Superior temporal gyrus (tissue), 1 donor: Measurements from ENCODE around the gene CLK3.
"Not testable (repeated sequence)": the region's sequence is repeated elsewhere in the genome, so short reads cannot be mapped to it uniquely, and the experiment has no call there.

Source experiments
- DNase-seq: peaks from one replicate; pipeline ENCODE4 v3.0.0-alpha.2; 2016; ENCODE audit errors: extremely low spot score

Gene CLK3

DNA sequence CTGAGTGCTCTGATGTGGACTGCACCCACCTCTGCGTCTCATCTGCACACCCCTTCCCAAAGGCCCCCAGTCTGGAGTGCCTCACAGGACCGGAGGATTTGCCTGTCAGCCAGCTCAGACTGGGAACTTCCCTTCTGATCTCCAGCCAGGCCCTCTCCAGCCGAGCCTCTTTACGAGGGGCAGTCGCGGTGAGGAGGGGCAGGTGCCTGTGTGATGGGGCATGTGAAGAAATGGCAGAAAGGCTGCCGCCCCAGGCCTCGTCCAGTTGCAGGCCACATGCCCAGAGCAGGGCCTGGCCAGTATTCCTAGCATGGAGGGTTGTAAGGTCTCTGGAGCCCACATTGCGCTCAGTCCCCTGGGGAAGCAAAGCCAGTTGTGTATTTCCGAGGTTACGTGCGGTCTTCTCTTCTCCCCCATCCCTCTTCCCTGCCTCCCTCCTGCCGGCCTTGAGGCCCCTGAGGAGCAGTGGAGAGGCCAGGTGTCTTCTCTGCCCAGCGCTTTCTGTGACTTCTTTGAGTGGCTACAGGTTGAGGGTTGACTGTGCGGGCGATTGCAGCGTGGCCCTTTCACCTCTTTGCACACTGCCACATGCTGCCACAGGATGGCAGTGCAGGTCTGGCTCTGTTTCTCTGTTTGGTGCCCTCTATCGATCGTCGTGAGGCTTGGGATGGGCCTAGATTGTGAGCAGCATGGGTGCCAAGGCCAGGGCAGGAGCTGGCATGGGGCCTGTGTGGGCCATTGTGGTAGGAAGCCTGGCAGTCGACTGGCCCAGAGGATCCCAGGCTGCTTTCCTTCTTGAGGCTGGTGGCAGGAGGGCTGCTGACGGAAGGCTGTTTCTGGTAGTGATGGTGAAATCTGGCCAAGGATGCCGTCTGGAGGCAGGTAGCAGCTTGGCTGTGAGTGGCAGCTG lies 5.3 kb downstream of the CLK3 start:
- peak; percentile 81 for DNase-seq

DNA sequence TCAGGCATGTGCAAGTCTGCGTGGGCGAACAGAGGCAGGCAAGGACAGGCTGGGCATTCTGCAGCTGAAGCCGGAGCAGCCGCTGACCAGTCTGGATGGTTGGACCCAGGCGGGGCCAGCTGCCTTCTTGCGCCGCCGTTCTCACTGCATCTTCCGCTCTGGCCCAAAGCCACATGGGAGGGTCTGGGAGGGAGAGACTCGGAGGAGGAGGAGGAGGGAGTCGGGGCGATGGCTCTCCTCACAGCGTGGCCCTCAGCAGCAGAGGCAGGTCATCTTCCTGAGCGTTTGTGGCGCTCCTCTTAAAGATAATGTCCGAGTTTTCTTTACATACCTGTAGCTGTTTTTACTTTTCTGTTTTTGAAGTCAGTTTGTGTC lies 5.9 kb downstream of the CLK3 start:
- DNase-seq, result no peak

DNA sequence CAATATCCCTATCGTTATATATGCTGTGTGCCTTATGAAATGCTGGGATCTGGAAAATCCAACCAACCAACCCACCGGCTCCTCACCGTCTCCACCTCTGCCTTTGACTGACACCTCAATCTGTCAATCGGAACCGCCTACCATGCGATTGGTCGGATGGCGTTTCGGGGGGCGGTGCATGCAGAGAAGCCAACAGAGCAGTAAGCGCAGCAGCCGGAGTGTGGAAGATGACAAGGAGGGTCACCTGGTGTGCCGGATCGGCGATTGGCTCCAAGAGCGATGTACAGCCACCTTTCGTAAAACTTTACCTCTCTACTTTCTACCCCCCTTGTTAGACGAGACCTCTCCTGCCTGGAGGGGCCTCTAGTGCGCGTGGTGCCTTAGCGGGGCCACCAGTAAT lies 6.3 kb downstream of the CLK3 start:
- DNase-seq, result no peak

DNA sequence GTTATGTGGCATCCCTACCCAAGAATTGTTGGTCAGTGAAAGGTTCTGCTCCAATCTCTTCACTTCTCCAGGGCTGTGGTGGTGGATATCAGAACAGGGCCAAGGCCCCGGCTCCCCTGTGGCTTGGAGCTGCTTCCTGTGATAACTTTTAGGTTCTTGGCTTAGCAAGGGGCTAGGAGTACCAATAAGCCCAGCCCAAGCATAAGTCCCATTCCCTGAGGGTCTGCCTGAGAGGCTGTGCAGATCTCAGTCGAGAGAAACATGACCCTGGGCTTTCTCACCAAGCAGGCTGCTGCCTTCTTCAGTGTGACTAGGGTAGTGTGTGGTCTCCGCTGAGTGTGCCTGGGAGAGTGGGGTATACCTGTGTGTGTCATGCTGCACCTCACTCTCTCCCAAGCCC lies 7.1 kb downstream of the CLK3 start:
- DNase-seq, result no peak

DNA sequence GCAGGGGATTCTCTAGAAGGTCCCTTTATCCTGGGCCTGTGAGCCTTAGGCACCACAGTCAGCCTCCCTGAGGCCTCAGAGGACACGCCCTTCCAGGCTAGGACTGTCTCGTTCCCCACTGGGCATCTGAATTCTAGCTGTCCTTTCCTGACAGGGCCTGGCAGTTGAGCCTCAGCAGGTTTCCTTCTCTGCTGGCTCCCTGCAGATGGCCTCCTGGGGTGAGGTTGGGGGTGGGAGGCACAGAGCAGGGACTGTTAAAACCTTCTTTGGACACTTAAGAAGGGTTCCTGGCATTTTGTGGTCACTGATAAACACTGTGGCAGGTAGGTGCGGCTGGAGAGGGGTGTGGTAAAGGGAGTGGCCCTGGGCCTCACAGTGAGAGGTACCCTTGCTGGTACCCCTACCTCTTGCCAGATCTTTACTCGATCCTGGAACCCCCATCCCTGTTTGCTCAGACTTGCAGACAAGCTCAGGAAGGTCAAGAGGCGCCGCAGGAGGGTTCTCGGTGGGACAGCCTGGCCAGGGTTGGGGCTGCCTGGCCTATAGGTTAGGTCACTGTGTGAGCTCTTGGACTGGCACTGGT lies 8.5 kb downstream of the CLK3 start:
- DNase-seq, result no peak

DNA sequence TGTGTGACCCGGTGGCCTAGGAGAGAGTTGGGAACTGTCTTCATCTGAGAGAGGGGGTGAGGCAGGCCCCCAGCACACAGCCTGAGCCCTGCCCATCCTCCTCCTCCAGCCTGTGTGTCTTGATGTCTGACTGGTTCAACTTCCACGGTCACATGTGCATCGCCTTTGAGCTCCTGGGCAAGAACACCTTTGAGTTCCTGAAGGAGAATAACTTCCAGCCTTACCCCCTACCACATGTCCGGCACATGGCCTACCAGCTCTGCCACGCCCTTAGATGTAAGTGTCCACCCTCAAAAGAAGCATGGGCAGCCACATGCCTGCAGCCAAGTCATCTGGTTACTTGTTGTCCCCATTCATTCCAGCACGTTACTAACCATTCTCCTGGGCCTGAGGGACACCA lies 10.1 kb downstream of the CLK3 start:
- DNase-seq, result no peak

DNA sequence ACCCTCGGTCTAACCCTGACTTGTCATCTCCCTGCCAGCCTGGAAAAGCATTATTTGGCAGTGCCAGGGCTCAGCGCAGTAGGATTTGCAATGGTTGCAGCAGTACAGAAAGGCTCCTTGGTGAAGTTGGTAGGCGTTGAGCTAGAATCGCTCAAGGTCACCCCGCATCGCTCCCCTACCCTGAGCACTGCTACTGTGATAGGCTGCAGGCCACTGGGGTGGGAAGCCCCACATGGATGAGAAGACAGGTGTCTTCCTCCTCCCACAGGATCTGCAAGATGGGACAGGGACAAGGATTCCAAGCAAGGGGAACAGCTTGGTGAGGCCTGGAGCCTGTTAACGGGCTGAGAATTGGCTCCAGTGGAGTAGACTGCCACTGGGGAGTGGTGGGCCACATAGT lies 10.7 kb downstream of the CLK3 start:
- no peak for DNase-seq

DNA sequence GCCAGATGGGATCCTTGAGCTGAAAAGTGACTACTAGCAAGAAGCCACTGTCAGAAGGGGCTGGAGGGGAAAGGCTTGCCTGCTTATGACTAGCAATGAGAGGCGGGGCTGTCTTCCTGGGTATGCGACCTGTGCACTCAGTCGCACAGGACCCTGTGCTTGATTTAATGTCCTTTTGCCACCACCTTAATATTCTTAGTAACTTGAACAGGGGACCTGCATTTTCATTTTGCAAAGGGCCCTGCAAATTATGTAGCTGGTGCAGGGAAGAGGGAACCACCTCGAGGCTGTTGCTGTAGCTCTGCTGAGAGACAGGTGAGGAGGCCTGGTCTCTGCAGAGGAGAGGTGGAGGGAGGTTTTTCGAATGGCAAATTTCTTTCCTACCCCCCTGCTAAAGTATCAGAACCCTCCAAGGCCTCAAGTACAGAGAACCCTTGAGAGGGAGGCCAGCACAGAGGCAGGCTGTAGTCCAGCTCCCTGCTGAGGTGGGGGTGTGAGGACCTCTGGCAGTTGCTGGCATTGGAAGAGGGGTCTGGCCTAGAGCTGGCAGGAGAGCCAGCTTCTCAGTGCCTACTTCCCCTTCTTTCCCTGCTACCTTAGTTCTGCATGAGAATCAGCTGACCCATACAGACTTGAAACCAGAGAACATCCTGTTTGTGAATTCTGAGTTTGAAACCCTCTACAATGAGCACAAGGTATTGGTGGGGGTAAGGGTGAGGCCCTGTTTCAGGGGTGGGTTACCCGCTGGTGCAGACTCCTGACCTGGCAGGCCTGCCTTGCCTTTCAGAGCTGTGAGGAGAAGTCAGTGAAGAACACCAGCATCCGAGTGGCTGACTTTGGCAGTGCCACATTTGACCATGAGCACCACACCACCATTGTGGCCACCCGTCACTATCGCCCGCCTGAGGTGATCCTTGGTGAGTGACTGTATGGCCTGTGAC lies 11.4 kb downstream of the CLK3 start:
- no peak for DNase-seq

DNA sequence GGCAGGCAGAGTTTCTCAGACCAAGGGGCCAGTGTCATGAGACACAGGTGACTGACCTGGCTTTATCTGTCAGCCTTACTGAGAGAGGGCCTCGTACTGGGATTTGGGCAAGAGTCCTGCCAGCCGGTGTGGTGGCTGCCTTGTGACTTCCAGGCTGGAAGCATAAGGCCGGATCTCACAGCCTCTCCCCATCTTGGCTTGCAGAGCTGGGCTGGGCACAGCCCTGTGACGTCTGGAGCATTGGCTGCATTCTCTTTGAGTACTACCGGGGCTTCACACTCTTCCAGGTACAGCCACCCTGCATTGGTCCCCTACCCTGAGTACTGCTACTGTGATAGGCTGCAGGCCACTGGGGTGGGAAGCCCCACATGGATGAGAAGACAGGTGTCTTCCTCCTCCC lies 12.1 kb downstream of the CLK3 start:
- DNase-seq, result no peak

DNA sequence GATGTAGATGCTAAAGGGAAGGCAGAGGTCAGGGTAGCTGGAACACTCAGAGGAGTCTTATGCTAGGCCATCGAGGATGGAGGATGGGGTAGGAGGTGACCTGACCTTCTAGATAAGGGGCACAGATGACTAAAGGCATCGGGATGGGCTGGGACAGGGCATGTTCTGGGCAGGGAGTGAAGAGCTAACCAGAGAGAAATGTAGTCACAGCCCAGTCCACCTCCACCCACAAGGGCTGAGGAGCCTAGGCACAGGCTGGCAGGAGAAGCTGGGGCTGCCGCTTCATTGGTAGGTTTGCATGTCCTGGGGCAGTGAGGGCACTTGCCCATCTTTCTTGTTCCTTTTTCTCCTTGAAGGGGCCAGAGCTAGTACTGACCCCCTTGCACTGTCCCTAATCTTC lies 12.6 kb downstream of the CLK3 start:
- DNase-seq, result no peak

DNA sequence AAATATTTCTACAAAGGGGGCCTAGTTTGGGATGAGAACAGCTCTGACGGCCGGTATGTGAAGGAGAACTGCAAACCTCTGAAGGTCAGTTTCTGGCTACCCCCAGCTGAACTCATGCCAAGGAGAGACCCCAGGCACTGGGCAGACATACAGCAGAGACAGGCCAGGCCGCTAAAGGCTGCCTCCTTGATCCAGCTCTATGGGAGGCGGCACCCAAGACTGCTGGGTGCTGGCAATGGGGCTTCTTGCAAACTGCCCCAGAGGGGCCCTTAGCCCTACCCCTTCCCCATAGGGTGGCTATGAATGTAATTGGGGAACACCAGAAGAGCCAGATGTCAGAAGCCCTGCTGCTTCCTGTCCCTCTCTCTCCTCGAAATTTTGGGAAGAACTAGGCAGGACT lies 13.3 kb downstream of the CLK3 start:
- no peak for DNase-seq

DNA sequence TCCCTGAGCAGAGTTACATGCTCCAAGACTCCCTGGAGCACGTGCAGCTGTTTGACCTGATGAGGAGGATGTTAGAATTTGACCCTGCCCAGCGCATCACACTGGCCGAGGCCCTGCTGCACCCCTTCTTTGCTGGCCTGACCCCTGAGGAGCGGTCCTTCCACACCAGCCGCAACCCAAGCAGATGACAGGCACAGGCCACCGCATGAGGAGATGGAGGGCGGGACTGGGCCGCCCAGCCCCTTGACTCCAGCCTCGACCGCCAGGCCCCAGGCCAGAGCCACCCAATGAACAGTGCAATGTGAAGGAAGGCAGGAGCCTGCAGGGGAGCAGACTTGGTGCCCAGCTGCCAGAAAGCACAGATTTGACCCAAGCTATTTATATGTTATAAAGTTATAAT lies 14.1 kb downstream of the CLK3 start:
- DNase-seq, result not testable (repeated sequence)

DNA sequence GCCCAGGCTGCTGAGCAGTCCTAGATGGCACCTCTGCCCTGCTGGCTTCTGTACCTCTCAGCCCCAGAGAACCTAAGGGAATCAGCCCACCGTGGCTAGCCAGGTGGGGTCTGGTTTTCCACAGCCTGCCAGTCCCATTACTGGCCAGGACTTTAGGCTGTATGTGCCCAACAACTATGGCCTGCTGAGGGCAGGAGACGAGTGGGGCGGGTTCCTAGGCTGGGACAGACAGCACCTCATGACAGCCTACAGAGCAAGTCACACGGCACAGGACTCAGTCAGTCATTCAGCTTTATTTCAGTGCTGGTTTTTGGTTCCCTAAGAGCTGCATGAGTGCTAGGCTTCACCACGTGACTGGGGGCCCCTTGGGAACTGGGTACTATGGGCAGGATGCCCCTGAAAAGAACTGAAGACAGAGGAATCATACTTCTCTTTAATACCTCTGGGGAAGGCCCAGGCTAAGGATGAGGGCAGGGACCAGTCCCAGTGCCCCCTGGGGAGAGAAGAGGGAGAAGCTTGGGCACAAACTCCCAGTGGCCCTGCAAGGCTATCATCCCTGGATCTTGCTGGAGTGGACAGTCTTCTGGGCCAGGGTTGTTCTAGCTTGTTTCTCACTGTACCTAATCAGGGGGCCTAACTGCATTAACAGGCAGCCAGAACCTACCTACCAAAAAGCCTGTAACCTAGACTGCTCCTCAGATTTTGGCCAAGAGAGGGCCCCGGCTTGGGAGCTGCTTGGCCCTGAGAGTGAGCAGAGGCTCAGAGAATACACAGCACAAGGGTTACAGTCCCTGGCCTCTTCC lies 14.8 kb downstream of the CLK3 start:
- no peak for DNase-seq

DNA sequence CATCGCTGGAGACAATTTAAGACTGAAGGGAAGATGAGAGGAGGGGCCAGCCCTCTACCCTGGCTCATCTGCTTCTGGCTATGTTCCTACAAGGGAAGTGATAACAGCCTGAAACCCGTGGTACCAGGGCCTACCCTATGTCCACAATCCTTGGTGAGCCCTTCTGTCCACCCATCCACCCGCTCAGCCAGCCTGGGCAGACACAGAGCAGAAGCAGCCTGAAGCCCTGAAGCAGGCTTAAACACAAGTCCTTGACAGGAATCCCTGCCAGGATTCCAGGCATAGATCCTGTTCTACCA lies 15.4 kb downstream of the CLK3 start:
- no peak for DNase-seq

DNA sequence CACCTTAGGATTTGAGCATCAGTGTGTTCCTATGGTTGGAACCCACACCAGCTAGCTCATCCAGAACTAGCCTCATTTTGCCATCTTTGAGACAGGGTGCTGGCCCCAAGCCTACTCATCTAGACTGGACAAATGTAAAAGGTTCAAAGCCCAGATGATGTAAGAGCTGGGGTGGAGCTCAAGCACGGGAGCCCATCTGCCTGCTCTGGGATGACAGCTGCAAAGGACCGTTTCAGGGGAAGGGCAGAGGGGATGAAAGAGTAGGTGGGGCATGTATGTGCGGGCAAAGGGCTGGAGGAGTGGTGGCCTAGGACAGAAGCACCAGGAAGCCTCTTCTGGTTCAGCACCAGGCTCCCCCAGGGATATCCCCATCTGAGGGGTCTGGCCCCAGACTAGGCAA lies 15.8 kb downstream of the CLK3 start:
- DNase-seq, result no peak

DNA sequence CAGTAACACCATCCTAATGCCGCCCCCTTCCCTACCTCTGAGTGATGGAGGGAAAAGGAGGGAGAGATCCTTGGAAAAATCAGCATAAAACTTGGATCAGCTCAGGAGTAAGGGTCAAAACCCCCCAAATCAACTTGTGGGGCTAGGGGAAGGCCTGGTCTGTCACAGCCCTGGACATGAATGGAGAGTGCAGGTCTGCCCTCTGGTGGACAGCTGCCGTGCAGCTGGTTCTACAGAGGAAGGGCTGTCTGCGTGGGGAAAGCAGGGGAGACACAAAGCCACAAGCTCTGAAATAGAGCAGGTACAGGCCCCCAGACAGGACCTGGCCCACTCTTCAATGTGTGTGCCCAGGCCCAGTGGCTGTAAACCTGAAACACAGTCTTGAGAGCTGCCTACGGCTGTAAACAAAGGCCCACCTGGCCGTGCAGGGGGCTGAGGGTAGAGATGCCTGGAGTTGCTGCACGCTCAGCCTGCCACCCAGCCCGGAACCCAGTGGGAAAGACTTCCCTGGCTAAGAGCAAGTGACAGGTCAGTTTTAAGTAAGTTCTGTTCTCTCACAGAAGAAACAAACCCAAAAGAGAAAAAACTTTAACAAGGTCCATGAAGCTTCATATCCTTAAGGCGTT lies 16.4 kb downstream of the CLK3 start:
- DNase-seq, result peak; percentile 77

DNA sequence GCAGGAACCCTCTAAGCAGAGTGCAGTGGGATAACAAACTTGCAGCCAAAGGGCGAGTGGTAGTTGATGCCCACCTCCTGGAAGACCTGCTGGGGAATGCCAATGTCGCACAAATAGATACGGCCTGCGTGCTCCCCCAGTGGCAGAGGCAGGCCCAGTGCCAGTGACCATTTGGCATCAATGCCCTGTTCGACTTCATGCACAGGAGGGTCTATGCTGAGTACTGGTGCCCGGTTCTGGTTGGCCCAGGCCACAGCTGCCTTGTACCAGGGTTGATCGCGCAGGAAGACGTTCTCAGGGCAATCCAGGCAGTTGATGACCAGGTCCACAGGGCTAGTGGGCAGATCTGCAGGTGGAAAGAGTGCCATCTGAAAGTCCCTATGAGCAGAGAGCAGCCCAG lies 17.0 kb downstream of the CLK3 start:
- DNase-seq, result no peak

DNA sequence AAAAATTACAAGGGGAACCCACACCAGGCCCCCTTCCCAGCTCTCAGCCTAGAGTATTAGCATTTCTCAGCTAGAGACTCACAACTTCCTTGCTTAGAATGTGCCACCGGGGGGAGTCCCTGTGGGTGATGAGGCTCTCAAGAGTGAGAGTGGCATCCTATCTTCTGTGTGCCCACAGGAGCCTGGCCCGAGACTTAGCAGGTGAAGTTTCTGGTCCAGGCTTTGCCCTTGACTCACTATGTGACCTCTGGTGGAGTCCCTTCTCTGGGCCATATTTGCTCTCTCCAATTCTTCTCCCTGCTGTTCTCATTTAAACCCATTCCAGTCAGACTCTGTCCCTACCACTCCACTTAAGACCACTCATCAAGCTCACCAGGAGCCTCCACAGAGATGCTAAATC lies 18.1 kb downstream of the CLK3 start:
- DNase-seq, result no peak

DNA sequence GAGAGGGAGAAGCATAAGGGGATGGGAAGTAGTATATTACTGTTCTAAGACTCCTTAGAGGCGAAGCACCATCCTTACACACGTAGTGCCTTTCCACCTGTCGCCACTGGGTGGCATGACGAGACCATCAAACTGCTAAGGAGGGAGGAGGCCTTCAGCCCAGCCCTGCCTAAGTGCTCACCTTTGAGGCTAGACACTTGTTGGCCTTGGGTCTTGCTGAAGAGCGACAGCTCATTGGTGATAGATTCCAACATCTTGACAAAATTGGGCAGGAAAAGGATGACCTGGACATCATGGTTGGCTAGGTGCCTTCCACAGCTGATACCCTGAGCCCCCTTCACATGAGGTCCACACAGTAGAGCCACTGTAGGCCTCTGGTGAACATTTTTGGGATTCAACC lies 19.6 kb downstream of the CLK3 start:
- DNase-seq, result peak; percentile 86

DNA sequence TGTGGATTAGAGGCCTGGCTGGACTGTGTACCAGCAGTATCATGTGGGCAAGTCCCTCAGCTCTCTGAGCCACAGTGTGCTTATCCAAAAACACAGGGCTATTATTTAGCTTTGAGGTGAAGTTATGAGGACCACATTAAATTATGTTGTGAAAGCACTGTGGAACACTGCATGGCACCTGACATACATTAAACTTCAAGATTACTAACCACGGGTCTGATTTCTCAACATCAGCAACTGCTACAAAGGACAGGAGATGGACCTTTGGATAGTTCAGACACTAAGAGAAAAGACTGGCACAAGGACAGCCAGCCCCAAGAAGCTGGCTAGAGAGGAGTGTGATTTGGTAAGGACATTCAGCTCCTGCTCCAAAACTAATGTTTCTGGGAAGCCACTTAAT lies 21.3 kb downstream of the CLK3 start:
- DNase-seq, result no peak

DNA sequence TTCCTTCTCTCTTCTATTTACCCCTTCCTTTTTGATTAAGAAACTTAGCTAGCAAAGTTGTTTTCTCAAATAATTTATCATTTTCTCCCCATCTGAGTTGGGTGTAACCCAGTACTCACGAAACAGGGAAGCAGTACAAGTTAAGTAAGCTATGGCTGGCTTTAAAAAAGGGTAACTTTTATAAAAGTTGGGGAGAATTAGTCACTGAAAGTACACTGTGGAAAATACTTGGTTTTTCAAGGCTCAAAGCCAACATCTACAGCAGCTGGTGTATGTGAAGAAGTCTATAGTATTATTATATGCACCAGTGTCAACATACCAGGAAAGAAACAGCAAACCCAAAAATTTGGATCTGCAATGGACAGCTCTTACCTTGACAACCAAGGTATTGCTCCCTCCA lies 25.5 kb downstream of the CLK3 start:
- no peak for DNase-seq
